Activated CD8-positive, alpha-beta T cell treated with anti-CD3 and anti-CD28 coated beads for 36 hours (primary cell): ENCODE data around the gene IQGAP1. TPM values are rescaled to one million over a fixed set of nuclear protein-coding genes. Genes with fewer than 3 reads are reported as not detected.

Experiments
- ATAC-seq: fragments of 200-7000 bp; cut with Tn5 transposase; one replicate; pipeline ENCODE4 v1.10.0; 2021; ENCODE audit warnings: mild to moderate bottlenecking, moderate library complexity
- CTCF ChIA-PET: fragments of 350-600 bp; sonication (Branson Sonifier 250); formaldehyde crosslinking; loops from one replicate; lab custom pipeline; 2021; ENCODE audit warnings: antibody characterized with exemption; lab: Charles Lee
- POLR2A ChIA-PET: fragments of 350-600 bp; sonication (Branson Sonifier 250); formaldehyde crosslinking; loops from one replicate; lab custom pipeline; 2021; ENCODE audit warnings: antibody characterized with exemption; lab: Charles Lee
- DNase-seq: peaks from one replicate; pipeline ENCODE4 v3.0.0-alpha.2; 2020
- H3K27ac Mint-ChIP-seq: one replicate; pipeline ENCODE4 v1.8.0; 2021; ENCODE audit warnings: mild to moderate bottlenecking, mixed read lengths
- H3K27me3 Mint-ChIP-seq: one replicate; pipeline ENCODE4 v1.8.0; 2021; ENCODE audit warnings: mixed read lengths
- H3K36me3 Mint-ChIP-seq: one replicate; pipeline ENCODE4 v1.8.0; 2021; ENCODE audit warnings: low read depth, mixed read lengths
- H3K4me1 Mint-ChIP-seq: one replicate; pipeline ENCODE4 v1.8.0; 2021; ENCODE audit warnings: low read depth, mixed read lengths
- H3K4me3 Mint-ChIP-seq: one replicate; pipeline ENCODE4 v1.8.0; 2021; ENCODE audit warnings: mild to moderate bottlenecking, moderate library complexity, mixed read lengths
- H3K9me3 Mint-ChIP-seq: one replicate; pipeline ENCODE4 v1.8.0; 2021; ENCODE audit warnings: mixed read lengths
- intact Hi-C: fragments of 100-400 bp; cut with micrococcal nuclease; formaldehyde crosslinking; loops from one replicate; pipeline ENCODE4 v1.10.0; 2022
- total RNA-seq, 2 experiments: library from RNA; stranded (reverse); gene quantifications; one replicate each; pipeline ENCODE4 v1.2.3, GENCODE V29; 2021
- TF ChIP-seq, protein P1 (sequence below): fragments of 200-600 bp; IDR thresholded peaks from one replicate; pipeline ENCODE4 v1.8.0; 2022; ENCODE audit warnings: antibody characterized with exemption, mild to moderate bottlenecking

Gene IQGAP1
- total RNA-seq, 2 experiments from 2014 or later = 148 to 155 TPM

GRCh38 chr15:90425726-90426346, 37.8 kb downstream of the IQGAP1 start:
- ChIA-PET CTCF (interaction anchor here (1.0 kb wide), 2 partner anchors 105 to 133 kb away, joined by 3 to 4 read pairs; no protein-coding TSS in a partner anchor), POLR2A (interaction anchor here (0.9 to 1.0 kb wide), 2 partner anchors 19 to 46 kb away, joined by 3 read pairs; no protein-coding TSS in a partner anchor)
- Mint-ChIP-seq H3K36me3 (peaks cover 24% of the 10 kb centered on the region), H3K4me1 (peaks cover 36% of the 10 kb centered on the region), H3K27ac (peak overlapping the region; percentile 13), H3K4me3 (no peak overlapping the region), H3K9me3 (no peaks in the 10 kb centered on the region), H3K27me3 (no peaks in the 10 kb centered on the region)
- TF ChIP-seq, protein P1, sequence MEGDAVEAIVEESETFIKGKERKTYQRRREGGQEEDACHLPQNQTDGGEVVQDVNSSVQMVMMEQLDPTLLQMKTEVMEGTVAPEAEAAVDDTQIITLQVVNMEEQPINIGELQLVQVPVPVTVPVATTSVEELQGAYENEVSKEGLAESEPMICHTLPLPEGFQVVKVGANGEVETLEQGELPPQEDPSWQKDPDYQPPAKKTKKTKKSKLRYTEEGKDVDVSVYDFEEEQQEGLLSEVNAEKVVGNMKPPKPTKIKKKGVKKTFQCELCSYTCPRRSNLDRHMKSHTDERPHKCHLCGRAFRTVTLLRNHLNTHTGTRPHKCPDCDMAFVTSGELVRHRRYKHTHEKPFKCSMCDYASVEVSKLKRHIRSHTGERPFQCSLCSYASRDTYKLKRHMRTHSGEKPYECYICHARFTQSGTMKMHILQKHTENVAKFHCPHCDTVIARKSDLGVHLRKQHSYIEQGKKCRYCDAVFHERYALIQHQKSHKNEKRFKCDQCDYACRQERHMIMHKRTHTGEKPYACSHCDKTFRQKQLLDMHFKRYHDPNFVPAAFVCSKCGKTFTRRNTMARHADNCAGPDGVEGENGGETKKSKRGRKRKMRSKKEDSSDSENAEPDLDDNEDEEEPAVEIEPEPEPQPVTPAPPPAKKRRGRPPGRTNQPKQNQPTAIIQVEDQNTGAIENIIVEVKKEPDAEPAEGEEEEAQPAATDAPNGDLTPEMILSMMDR = no peak
- ATAC-seq (no peak), DNase-seq (no peak)
- intact Hi-C loops = no loop called here

- intact Hi-C loops = no loop called here
- Mint-ChIP-seq H3K36me3 (peaks cover 26% of the 10 kb centered on the region), H3K4me3 (no peak overlapping the region), H3K4me1 (peaks cover 26% of the 10 kb centered on the region), H3K27me3 (no peaks in the 10 kb centered on the region), H3K9me3 (no peaks in the 10 kb centered on the region), H3K27ac (no peak overlapping the region)
- CTCF ChIA-PET = no interaction called here
- POLR2A ChIA-PET = no interaction called here
- ATAC-seq (no peak), DNase-seq (no peak)
- TF ChIP-seq, protein P1 = no peak
Observed at GRCh38 chr15:90427185-90427584, 39.1 kb downstream of the IQGAP1 start.

DNA sequence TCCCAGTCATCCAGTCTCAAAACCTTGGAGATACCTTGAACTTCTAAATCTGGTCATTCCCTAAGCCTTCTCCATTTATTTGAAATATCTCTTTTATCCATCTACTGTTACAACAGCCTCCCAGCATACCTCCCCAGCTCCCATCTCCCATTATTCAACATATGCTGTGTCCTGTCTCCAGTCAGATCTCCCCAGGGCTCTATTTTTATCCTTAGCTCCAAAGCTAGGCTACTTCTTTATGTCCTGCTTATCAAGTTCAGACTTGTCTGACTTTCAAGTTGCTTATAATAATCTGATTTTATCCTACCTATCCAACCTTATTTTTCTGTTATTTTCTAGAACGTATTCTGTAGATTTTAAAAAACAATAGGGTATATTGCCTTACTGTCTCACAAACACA, 44.2 kb downstream of the IQGAP1 start:
- TF ChIP-seq, protein P1 = no peak

GRCh38 chr15:90435652-90436337, 47.8 kb downstream of the IQGAP1 start:
- Mint-ChIP-seq H3K4me1 (peaks cover 13% of the 10 kb centered on the region), H3K36me3 (peaks cover 41% of the 10 kb centered on the region), H3K4me3 (no peak overlapping the region), H3K9me3 (no peaks in the 10 kb centered on the region), H3K27ac (peak overlapping the region; percentile 35), H3K27me3 (no peaks in the 10 kb centered on the region)
- DNase-seq (no peak), ATAC-seq (no peak)
- ChIA-PET CTCF (interaction anchor here (0.7 to 1.3 kb wide), 6 partner anchors 13 to 116 kb away, joined by 3 read pairs; no protein-coding TSS in a partner anchor), POLR2A (interaction anchor here (0.6 kb wide), 1 partner anchor 135 kb away, joined by 3 read pairs; no protein-coding TSS in a partner anchor)
- TF ChIP-seq, protein P1 = no peak
- intact Hi-C loops = no loop called here

More for the DNA sequence above, 44.2 kb downstream of the IQGAP1 start:
- H3K9me3 Mint-ChIP-seq = no peaks in the 10 kb centered on the region
- intact Hi-C loops = no loop called here
- H3K4me3 Mint-ChIP-seq = no peak overlapping the region
- no peak for DNase-seq
- POLR2A ChIA-PET = interaction anchor here (1.3 kb wide), 1 partner anchor 24 kb away, joined by 3 read pairs; no protein-coding TSS in a partner anchor
- peaks cover 45% of the 10 kb centered on the region for H3K36me3 Mint-ChIP-seq
- CTCF ChIA-PET = interaction anchor here (1.1 to 2.4 kb wide), 2 partner anchors 25 to 131 kb away, joined by 3 to 6 read pairs; no protein-coding TSS in a partner anchor
- no peak overlapping the region for H3K27ac Mint-ChIP-seq
- peaks cover 13% of the 10 kb centered on the region for H3K4me1 Mint-ChIP-seq
- no peaks in the 10 kb centered on the region for H3K27me3 Mint-ChIP-seq
- no peak for ATAC-seq
